GM10248 (cell line): Measurements from ENCODE around the gene CPLX1.
"Not testable (repeated sequence)": the region's sequence is repeated elsewhere in the genome, so short reads cannot be mapped to it uniquely, and the experiment has no call there.

Experiments
- CTCF ChIA-PET: fragments of 300-600 bp; sonication (Branson Sonifier 250); formaldehyde crosslinking; extraction: SDS; loops from one replicate; lab custom pipeline; 2021; ENCODE audit warnings: antibody characterized with exemption; lab: Yijun Ruan, JAX
- POLR2A ChIA-PET: fragments of 350-650 bp; sonication (Branson Sonifier 250); formaldehyde crosslinking; extraction: SDS; loops from one replicate; lab custom pipeline; 2020; ENCODE audit warnings: antibody characterized with exemption; lab: Yijun Ruan, JAX
- DNase-seq: peaks from one replicate; pipeline ENCODE4 v3.0.0; 2012; ENCODE audit errors: extremely low spot score
- TF ChIP-seq, protein P1 (sequence below): IDR thresholded peaks from 2 replicates; pipeline ENCODE4 v1.5.1; 2012; ENCODE audit warnings: mild to moderate bottlenecking, low read depth; ENCODE audit errors: extremely low read depth, missing control alignments, control extremely low read depth

Gene CPLX1

GRCh38 chr4:780716-781492, 45.0 kb downstream of the CPLX1 start:
- DNase-seq = no peak
- ChIA-PET POLR2A (interaction anchor here (2.1 kb wide), 1 partner anchor 13 kb away, joined by 6 read pairs; no protein-coding TSS in a partner anchor), CTCF (interaction anchor here (1.9 to 3.4 kb wide), 2 partner anchors 39 to 206 kb away, joined by 5 to 18 read pairs; partner anchors contain the start of gene IDUA)
- TF ChIP-seq, protein P1, sequence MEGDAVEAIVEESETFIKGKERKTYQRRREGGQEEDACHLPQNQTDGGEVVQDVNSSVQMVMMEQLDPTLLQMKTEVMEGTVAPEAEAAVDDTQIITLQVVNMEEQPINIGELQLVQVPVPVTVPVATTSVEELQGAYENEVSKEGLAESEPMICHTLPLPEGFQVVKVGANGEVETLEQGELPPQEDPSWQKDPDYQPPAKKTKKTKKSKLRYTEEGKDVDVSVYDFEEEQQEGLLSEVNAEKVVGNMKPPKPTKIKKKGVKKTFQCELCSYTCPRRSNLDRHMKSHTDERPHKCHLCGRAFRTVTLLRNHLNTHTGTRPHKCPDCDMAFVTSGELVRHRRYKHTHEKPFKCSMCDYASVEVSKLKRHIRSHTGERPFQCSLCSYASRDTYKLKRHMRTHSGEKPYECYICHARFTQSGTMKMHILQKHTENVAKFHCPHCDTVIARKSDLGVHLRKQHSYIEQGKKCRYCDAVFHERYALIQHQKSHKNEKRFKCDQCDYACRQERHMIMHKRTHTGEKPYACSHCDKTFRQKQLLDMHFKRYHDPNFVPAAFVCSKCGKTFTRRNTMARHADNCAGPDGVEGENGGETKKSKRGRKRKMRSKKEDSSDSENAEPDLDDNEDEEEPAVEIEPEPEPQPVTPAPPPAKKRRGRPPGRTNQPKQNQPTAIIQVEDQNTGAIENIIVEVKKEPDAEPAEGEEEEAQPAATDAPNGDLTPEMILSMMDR = no peak

- ChIA-PET POLR2A (interaction anchor here (2.1 kb wide), 1 partner anchor 14 kb away, joined by 6 read pairs; no protein-coding TSS in a partner anchor), CTCF (interaction anchor here (3.4 kb wide), 1 partner anchor 38 kb away, joined by 18 read pairs; no protein-coding TSS in a partner anchor)
- DNase-seq = not testable (repeated sequence)
Observed at GRCh38 chr4:780255-780654, 45.7 kb downstream of the CPLX1 start.

DNA sequence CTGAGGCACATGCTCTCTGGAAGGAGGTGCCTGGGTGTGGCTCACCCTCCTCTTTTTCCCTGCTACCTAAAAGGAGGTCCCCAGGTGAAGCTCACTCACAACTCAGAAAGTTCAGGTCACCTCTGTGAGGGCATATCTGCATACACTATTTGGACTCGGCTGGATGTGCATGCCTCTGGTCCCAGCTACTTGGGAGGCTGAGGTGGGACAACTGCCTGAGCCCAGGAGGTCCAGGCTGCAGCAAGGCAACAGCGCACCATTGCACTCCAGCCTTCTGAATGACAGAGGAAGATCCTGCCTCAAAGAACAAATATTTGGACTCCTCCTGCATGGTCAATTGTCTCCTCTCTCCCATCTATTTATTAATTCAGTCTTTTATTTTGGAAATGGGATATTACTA, 46.4 kb downstream of the CPLX1 start:
- ChIA-PET CTCF (interaction anchor here (1.0 to 1.3 kb wide), 2 partner anchors 14 to 37 kb away, joined by 4 read pairs; no protein-coding TSS in a partner anchor), POLR2A (no interaction called here)
- DNase-seq = no peak
- TF ChIP-seq, protein P1 = no peak

DNA sequence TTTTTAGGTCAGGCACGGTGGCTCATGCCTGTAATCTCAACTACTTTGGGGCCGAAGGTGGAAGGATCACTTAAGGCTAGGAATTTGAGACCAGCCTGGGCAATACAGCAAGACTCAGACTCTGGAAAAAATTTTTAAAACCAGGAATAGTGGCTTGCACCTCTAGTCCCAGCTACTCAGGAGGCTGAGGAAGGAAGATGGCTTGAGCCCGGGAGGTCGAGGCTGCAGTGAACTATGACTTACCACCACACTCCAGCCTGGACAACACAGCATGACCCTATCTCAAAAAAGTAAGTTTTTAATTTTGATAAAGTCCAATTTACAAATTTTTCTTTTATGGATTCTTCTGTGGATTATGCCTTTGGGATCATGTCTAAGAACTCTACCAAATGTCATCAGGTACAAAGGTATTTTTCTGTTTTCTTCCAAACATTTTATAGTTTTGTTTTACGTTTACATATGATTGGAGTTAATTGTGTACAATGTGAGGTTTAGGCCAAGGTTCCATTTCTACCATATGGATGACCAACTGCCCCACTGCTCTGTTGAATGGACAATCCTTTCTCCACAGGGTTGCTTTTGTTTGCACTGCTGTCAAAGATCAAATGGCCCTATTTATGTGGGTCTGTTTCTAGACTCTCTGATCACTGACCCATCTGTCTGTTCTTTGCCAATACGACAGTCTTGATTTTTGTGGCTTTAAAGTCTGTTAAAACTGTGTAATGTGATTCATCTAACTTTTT, 48.2 kb downstream of the CPLX1 start:
- TF ChIP-seq, protein P1 = no peak
- CTCF ChIA-PET = no interaction called here
- POLR2A ChIA-PET = interaction anchor here (0.6 kb wide), 1 partner anchor 69 kb away, joined by 4 read pairs; no protein-coding TSS in a partner anchor
- DNase-seq = no peak

DNA sequence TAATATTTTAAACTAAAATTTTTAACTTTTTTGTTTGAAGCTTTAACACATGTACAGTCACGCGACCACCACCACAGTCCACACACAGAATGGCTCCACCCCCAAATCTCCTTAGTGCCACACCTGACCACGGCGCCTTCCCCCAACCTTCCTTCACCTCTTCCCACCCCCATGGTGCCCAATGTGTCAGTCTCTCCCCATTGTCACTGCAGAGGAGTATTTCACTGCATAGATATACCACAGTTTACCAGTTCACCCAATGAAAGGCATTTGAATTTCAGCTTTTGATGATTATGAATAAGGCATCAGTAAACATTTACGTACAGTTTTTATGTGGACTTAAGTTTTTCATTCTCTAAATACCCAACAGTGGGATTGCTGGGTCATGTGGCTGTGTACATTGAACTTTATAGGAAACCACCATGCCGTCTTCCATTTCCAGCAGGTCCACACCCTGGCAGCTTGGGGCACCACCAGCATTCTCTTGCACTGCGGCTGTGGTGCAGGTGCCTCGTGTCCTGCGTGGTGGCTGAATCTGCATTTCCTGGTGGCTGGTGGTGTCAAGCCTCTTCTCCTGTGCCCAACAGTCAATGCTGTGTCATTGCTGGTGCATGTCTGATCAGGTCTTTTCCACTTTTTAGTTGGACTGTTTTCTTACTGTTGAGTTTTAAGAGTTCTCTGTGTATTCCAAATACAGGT, 49.0 kb downstream of the CPLX1 start:
- DNase-seq = no peak
- TF ChIP-seq, protein P1 = no peak
- POLR2A ChIA-PET = no interaction called here
- CTCF ChIA-PET = interaction anchor here (2.0 kb wide), 1 partner anchor 34 kb away, joined by 10 read pairs; no protein-coding TSS in a partner anchor

DNA sequence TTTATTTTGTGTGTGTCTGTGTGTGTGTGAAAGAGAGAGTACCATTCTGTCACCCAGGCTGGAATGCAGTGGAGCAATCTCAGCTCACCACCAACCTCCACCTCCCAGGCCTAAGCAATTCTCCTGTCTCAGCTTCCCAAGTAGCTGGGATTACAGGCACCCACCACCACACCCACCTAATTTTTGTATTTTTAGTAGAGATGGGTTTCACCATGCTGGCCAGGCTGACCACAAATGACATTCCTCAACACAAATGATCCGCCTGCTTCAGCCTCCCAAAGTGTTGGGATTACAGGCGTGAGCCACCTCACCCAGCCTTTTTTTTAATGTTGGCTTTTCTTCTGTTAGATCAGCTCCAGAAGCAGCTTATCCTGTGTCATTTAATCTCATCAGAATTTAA, 50.4 kb downstream of the CPLX1 start:
- DNase-seq, POLR2A ChIA-PET: not testable (repeated sequence)
- CTCF ChIA-PET = interaction anchor here (1.6 to 2.0 kb wide), 2 partner anchors 10 to 33 kb away, joined by 3 to 10 read pairs; no protein-coding TSS in a partner anchor

DNA sequence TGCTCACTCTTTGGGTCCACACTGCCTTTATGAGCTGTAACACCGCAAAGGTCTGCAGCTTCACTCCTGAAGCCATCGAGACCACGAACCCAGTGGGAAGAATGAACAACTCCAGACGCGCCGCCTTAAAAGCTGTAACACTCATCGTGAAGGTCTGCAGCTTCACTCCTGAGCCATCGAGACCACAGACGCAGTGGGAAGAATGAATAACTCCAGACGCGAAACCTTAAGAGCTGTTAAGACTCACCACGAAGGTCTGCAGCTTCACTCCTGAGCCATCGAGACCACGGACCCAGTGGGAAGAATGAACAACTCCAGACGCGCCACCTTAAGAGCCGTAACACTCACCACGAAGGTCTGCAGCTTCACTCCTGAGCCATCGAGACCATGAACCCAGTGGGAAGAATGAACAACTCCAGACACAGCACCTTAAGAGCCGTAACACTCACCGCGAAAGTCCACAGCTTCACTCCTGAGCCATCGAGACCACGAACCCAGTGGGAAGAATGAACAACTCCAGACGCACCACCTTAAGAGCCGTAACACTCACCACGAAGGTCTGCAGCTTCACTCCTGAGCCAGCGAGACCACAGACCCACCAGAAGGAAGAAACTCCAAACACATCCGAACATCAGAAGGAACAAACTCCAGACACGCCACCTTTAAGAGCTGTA, 51.4 kb downstream of the CPLX1 start:
- CTCF ChIA-PET = interaction anchor here (1.6 to 2.2 kb wide), 2 partner anchors 9 to 32 kb away, joined by 3 to 9 read pairs; no protein-coding TSS in a partner anchor
- POLR2A ChIA-PET = not testable (repeated sequence)

More for the DNA sequence above, 51.4 kb downstream of the CPLX1 start:
- not testable (repeated sequence) for DNase-seq
